ENCODE measurements around the gene NOS1AP. TPM values are rescaled to one million over a fixed set of nuclear protein-coding genes. Genes with fewer than 3 reads are reported as not detected.

NOS1AP gene
- polyA plus RNA-seq, 1 of the 3 experiments (the other 2 are of a cell fraction) = 0.03 TPM

DNA sequence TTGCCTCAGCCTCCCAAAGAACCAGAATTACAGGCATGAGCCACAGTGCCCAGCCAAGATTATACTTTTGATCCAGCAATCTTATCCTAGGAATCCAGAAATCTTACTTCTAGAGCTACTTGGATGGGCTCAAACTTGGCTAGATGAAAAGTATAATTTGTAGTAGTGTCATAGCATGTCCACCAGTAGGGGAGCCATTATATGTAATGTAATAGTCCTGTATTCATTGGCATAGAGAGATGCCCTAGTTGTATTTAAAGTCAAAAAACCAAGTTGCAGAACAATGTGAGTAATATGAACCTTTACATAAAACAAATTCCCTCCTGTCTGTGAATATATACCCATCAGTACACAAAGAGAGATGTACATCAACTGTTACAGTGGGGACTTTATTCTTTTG lies 83.9 kb downstream of the NOS1AP start (continued):
- no peak for TF ChIP-seq ZBTB33 (IDR thresholded peaks at IDR 0.05; ENCODE audit: borderline replicate concordance, low read depth)

DNA sequence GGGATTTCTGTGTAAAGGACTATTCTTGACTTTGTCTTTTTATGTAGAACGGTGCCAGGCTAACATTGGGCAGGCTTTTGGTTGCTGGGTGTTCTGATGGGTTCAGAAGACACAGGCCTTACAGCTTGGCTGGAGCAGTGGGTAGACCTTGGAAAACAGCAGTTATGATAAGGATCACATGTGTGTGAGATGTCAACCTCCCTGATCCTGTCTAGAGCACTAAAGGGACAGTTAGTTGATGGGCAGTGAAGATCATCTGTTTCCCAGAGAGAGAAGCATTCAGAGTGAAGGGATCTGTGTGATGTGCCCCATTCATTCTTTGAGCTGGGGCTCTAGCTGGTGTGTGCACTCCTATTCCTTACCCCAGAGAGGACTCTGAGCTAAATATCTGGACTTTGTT lies 88.0 kb downstream of the NOS1AP start:
- no peak overlapping the region for H2AFZ ChIP-seq (ENCODE audit: low read depth)
- TF ChIP-seq FOXJ3 (CRISPR knock-in tag; IDR thresholded peaks at IDR 0.05) (no peak), USF2 (IDR thresholded peaks at IDR 0.05; ENCODE audit: borderline replicate concordance, low read depth, low read length) (no peak), MXI1 (IDR thresholded peaks at IDR 0.05; ENCODE audit: low read depth, low read length) (no peak), JUND (IDR thresholded peaks at IDR 0.05) (no peak), TEAD4 (IDR thresholded peaks at IDR 0.05; ENCODE audit: borderline replicate concordance, insufficient read depth) (no peak), RFX5 (IDR thresholded peaks at IDR 0.05; ENCODE audit: low read length) (no peak), YY1 (IDR thresholded peaks at IDR 0.05; ENCODE audit: low read depth) (no peak), SIN3A (IDR thresholded peaks at IDR 0.05; ENCODE audit: borderline replicate concordance, low read depth, low read length) (no peak), FOSL2 (IDR thresholded peaks at IDR 0.05; ENCODE audit: borderline replicate concordance, low read depth) (no peak)
- TF ChIP-seq, protein P1, sequence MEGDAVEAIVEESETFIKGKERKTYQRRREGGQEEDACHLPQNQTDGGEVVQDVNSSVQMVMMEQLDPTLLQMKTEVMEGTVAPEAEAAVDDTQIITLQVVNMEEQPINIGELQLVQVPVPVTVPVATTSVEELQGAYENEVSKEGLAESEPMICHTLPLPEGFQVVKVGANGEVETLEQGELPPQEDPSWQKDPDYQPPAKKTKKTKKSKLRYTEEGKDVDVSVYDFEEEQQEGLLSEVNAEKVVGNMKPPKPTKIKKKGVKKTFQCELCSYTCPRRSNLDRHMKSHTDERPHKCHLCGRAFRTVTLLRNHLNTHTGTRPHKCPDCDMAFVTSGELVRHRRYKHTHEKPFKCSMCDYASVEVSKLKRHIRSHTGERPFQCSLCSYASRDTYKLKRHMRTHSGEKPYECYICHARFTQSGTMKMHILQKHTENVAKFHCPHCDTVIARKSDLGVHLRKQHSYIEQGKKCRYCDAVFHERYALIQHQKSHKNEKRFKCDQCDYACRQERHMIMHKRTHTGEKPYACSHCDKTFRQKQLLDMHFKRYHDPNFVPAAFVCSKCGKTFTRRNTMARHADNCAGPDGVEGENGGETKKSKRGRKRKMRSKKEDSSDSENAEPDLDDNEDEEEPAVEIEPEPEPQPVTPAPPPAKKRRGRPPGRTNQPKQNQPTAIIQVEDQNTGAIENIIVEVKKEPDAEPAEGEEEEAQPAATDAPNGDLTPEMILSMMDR (IDR thresholded peaks at IDR 0.05) = no peak
- TF ChIP-seq, protein P2, sequence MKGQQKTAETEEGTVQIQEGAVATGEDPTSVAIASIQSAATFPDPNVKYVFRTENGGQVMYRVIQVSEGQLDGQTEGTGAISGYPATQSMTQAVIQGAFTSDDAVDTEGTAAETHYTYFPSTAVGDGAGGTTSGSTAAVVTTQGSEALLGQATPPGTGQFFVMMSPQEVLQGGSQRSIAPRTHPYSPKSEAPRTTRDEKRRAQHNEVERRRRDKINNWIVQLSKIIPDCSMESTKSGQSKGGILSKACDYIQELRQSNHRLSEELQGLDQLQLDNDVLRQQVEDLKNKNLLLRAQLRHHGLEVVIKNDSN (IDR thresholded peaks at IDR 0.05; ENCODE audit: borderline replicate concordance, low read depth) = no peak
- H3K27ac ChIP-seq (ENCODE audit: low read depth in 2 of 2, low read length in 1 of 2) = no peak overlapping the region
- no peaks in the 10 kb centered on the region for H3K79me2 ChIP-seq (ENCODE audit: insufficient read depth)
- H3K9ac ChIP-seq = no peak overlapping the region
- H3K4me2 ChIP-seq = no peak overlapping the region
- no peaks in the 10 kb centered on the region for H3K9me2 ChIP-seq
- 0 out of 2 replicates have a peak, but pooled peaks cover 7% of the 10 kb centered on the region for H3K27me3 ChIP-seq (ENCODE audit: insufficient read depth)
- no peaks in the 10 kb centered on the region for H4K20me1 ChIP-seq (ENCODE audit: insufficient read depth)
- DNase-seq = no peak
- no peaks in the 10 kb centered on the region for H3F3A ChIP-seq (replicated peaks; ENCODE audit: insufficient read depth)
- H3K9me3 ChIP-seq = no peaks in the 10 kb centered on the region
- 29% methylated on average over 1 of the region's 1 CpG for WGBS (ENCODE audit: low lambda C conversion rate)
- no peak overlapping the region for H3K4me3 ChIP-seq (ENCODE audit: low read depth in 2 of 2, low read length in 1 of 2)
- peaks cover 0 to 14% of the 10 kb centered on the region in 2 experiments; a peak in 2 of 4 replicates for H3K4me1 ChIP-seq (ENCODE audit: control insufficient read depth in 1 of 2, insufficient read depth in 2 of 2, low read depth in 1 of 2, low read length in 1 of 2)
- CTCF ChIA-PET = interaction anchor here (1.2 kb wide), 1 partner anchor 70 kb away, joined by 4 read pairs; no protein-coding TSS in a partner anchor
- H3K36me3 ChIP-seq (replicated peaks in 1 of 2; ENCODE audit: control insufficient read depth in 1 of 2, insufficient read depth in 2 of 2, low read length in 1 of 2) = no peaks in the 10 kb centered on the region
- POLR2A ChIA-PET = interaction anchor here (0.7 kb wide), 1 partner anchor 26 kb away, joined by 3 read pairs; no protein-coding TSS in a partner anchor

Data from SK-N-SH (cell line).